Measurements from ENCODE around the gene TMC8.

GRCh38 chr17:78109489-78109761 is 21.1 kb upstream of the TMC8 start:
- TF ChIP-seq CTCF (IDR thresholded peaks at IDR 0.05; ENCODE audit: extremely low read depth in 1 of 2, insufficient read depth in 1 of 2, low read depth in 1 of 2, low read length in 2 of 2) (no peak), POLR2A (IDR thresholded peaks at IDR 0.05; ENCODE audit: low read depth, low read length) (no peak), MYC (IDR thresholded peaks at IDR 0.05; ENCODE audit: low read depth, low read length) (no peak), MAX (IDR thresholded peaks at IDR 0.05; ENCODE audit: insufficient read depth, insufficient read length) (no peak), EZH2 (IDR thresholded peaks at IDR 0.05; ENCODE audit: borderline replicate concordance, low read depth, low read length, severe bottlenecking) (no peak), POLR2AphosphoS5 (IDR thresholded peaks at IDR 0.05; ENCODE audit: insufficient read depth, low read depth, low read length) (no peak)
